Lung (tissue), 12 donors: ENCODE results near the gene TNNC1. TPM values are rescaled to one million over a fixed set of nuclear protein-coding genes. Genes with fewer than 3 reads are reported as not detected.

Experiments
- ATAC-seq: fragments of 200-7000 bp; cut with Tn5 transposase; one replicate; pipeline ENCODE4 v1.9.1; 2020; ENCODE audit warnings: moderate number of reproducible peaks; ENCODE audit not compliant: insufficient read depth, low FRiP score
- DNase-seq, 3 donors: peaks; one replicate each; pipeline ENCODE4 v3.0.0-alpha.2; 2013 to 2017
- H3K27ac ChIP-seq, 2 donors: one replicate each; pipeline ENCODE4 v1.5.1; 2013; ENCODE audit warnings: mild to moderate bottlenecking in 2 of 2, moderate library complexity in 2 of 2, control low read depth in 1 of 2, inconsistent platforms in 1 of 2, low read depth in 1 of 2, low read length in 1 of 2
- H3K27me3 ChIP-seq, 3 donors: one replicate each; pipeline ENCODE4 v1.5.1; 2013; ENCODE audit warnings: low read length in 2 of 3; ENCODE audit not compliant: control insufficient read depth in 3 of 3, insufficient read depth in 3 of 3
- H3K36me3 ChIP-seq, 4 donors: one replicate each; pipeline ENCODE4 v1.5.1; 2013; ENCODE audit warnings: low read length in 4 of 4, mild to moderate bottlenecking in 1 of 4, moderate library complexity in 1 of 4; ENCODE audit not compliant: control insufficient read depth in 4 of 4, insufficient read depth in 4 of 4
- H3K4me1 ChIP-seq, 5 donors: one replicate each; pipeline ENCODE4 v1.5.1; 2013; ENCODE audit warnings: low read length in 5 of 5, mild to moderate bottlenecking in 2 of 5, moderate library complexity in 1 of 5; ENCODE audit not compliant: control insufficient read depth in 5 of 5, insufficient read depth in 5 of 5
- H3K4me3 ChIP-seq: one replicate; pipeline ENCODE4 v1.5.1; 2013; ENCODE audit warnings: mild to moderate bottlenecking, control low read depth, moderate library complexity
- H3K9ac ChIP-seq, 2 donors: one replicate each; pipeline ENCODE4 v1.5.1; 2013; ENCODE audit warnings: low read length in 2 of 2, control low read depth in 1 of 2; ENCODE audit not compliant: insufficient read depth in 1 of 2
- H3K9me3 ChIP-seq, 4 donors: one replicate each; pipeline ENCODE4 v1.5.1; 2013; ENCODE audit warnings: low read length in 3 of 4, mild to moderate bottlenecking in 1 of 4, moderate library complexity in 1 of 4; ENCODE audit not compliant: control insufficient read depth in 4 of 4, insufficient read depth in 3 of 4
- WGBS, 2 donors: extraction: QIAGEN DNeasy Blood & Tissue Kit; methylation state at CpG; one replicate each; pipeline ENCODE4 v1.1.7; 2013; 5-methylcytosine and 5-hydroxymethylcytosine counted together
- polyA plus RNA-seq, 2 donors: library from polyadenylated mRNA; stranded (reverse); fragments of 200-250 nt; gene quantifications; one replicate each; pipeline ENCODE4 v1.2.1, GENCODE V29; 2013
- total RNA-seq, 2 donors: library from RNA; depleted of rRNA in 1 of 2; stranded (reverse); fragments of >200 nt in 1 of 2; gene quantifications; one replicate each; pipeline ENCODE4 v1.2.1, GENCODE V29; 2014 to 2021
- TF ChIP-seq, protein P1 (sequence below): IDR thresholded peaks from 2 replicates; pipeline ENCODE4 v1.5.1; 2012; ENCODE audit warnings: mild to moderate bottlenecking; ENCODE audit errors: control extremely low read depth, extremely low read depth
- donor health status: control.
- donor health status: control.
- donor health status: Bipolar disorder and iron deficiency.
- donor health status: healthy.
- donor health status: DM: yes; HTN: yes; CAD: no.

TNNC1 gene
- total and polyA plus RNA-seq, 4 donors: 17.3 to 250 (median 33.4) TPM

DNA sequence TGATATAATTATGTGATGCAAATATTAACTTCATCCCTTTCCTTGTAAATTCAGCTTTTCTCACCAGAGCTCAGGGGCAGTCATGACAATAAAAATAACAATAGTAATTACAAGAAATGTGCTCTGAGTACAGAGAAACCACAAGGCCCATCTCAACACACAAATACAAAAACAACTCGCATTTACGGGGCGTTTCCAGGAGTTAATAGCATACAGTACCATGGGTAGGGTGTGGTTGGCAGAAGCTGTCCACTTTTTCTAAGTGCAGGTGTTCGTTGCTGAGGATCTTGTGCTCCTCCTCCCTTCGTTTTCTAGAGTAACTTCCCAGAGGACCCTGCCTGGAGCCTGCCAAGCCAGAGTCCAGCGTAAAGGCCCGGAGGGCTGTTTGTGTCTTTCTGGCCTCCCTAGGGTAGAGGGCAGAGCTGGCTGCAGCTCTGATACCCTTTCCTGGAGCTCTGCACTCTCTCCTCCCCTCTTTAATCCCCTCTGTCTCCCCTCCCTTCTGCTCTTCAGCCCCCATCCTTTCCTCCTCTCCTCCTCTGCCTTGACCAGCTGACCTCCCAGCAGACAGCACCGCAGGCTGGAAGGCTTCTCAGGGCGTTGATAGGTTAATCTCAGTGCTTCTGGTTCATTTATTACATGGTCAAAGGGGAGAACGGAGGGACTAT, 20.4 kb downstream of the TNNC1 start:
- Histone ChIP-seq H3K36me3 (peaks cover 0 to 2% (median 0%) of the 10 kb centered on the region in 4 donors), H3K4me3 (no peak overlapping the region), H3K4me1 (peaks cover 0 to 34% (median 13%) of the 10 kb centered on the region in 5 donors), H3K9me3 (no peaks in the 10 kb centered on the region), H3K27ac (peak overlapping the region in 1 of 2 donors; percentile 20), H3K9ac (no peak overlapping the region), H3K27me3 (no peaks in the 10 kb centered on the region)
- 80 to 87% methylated on average over 10 of the region's 10 CpGs for WGBS, 2 donors
- peak in 1 of 3 donors; percentile 9 for DNase-seq
- no peak for ATAC-seq
- TF ChIP-seq, protein P1, sequence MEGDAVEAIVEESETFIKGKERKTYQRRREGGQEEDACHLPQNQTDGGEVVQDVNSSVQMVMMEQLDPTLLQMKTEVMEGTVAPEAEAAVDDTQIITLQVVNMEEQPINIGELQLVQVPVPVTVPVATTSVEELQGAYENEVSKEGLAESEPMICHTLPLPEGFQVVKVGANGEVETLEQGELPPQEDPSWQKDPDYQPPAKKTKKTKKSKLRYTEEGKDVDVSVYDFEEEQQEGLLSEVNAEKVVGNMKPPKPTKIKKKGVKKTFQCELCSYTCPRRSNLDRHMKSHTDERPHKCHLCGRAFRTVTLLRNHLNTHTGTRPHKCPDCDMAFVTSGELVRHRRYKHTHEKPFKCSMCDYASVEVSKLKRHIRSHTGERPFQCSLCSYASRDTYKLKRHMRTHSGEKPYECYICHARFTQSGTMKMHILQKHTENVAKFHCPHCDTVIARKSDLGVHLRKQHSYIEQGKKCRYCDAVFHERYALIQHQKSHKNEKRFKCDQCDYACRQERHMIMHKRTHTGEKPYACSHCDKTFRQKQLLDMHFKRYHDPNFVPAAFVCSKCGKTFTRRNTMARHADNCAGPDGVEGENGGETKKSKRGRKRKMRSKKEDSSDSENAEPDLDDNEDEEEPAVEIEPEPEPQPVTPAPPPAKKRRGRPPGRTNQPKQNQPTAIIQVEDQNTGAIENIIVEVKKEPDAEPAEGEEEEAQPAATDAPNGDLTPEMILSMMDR: no peak

DNA sequence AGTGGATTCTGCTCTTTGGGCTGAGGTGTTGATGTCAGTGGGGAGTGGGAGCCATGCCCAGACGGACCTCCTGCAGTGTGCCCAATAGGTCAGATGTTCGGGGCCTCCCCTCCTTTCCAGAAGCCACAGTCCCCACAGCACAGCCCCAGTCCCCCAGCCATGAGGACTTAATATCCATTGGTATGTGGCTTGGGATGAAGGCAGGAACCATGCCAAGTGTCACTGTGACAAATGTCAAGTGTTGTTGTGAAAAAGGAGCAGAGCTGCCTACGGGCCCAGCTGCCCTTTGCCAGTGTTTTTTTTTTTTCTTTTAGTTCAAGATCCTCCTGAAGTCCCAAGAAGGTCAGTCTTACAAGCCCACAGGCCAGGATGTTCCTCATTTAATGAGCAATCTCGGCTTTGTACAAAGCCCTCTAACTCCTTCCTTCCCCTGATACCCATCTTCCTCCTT, 21.1 kb downstream of the TNNC1 start:
- no peak for ATAC-seq
- no peak overlapping the region for H3K4me3 ChIP-seq
- 47 to 58% methylated on average over 4 of the region's 4 CpGs for WGBS, 2 donors
- H3K4me1 ChIP-seq: peaks cover 0 to 32% (median 13%) of the 10 kb centered on the region in 5 donors
- H3K9ac ChIP-seq: no peak overlapping the region
- no peaks in the 10 kb centered on the region for H3K27me3 ChIP-seq
- peak overlapping the region in 1 of 2 donors; percentile 49 for H3K27ac ChIP-seq
- H3K36me3 ChIP-seq: peaks cover 0 to 2% (median 0%) of the 10 kb centered on the region in 4 donors
- peak; percentile 33 to 52 (median 35) for DNase-seq
- TF ChIP-seq, protein P1: no peak
- no peaks in the 10 kb centered on the region for H3K9me3 ChIP-seq

DNA sequence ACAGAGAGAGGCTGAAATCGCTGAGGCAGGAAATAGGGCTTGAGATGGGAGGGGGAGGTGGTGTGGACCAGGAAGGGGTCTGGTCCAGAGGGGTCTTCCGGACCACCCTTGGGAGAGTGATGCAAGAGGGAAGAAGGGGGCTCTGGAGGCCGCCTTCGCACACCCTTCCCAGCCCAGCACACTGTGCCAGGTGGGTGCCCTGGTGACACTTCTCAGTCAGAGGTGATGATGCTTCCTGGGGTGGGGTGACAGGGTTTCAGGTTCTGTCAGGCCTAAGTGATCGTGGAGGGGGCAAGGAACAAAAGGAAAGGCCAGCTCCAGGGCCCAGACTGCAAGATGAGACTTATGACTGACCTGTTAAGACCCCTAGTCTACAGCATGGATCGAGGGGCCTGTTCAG, 21.6 kb downstream of the TNNC1 start:
- H3K27ac ChIP-seq: peak overlapping the region in 1 of 2 donors; percentile 49

More for the DNA sequence above, 21.6 kb downstream of the TNNC1 start:
- H3K4me3 ChIP-seq: no peak overlapping the region
- H3K4me1 ChIP-seq: peaks cover 0 to 28% (median 12%) of the 10 kb centered on the region in 5 donors
- H3K9ac ChIP-seq: no peak overlapping the region
- no peaks in the 10 kb centered on the region for H3K9me3 ChIP-seq
- peaks cover 0 to 2% (median 0%) of the 10 kb centered on the region in 4 donors for H3K36me3 ChIP-seq
- H3K27me3 ChIP-seq: no peaks in the 10 kb centered on the region
- peak in 1 of 3 donors; percentile 7 for DNase-seq
- ATAC-seq: no peak
- TF ChIP-seq, protein P1: no peak
- WGBS, 2 donors: 72 to 82% methylated on average over 5 to 6 of the region's 6 CpGs
